CMK (cell line): Measurements from ENCODE around the gene ZNF730.
"Not testable (repeated sequence)": the region's sequence is repeated elsewhere in the genome, so short reads cannot be mapped to it uniquely, and the experiment has no call there.

Experiments used
- DNase-seq: peaks from one replicate; pipeline ENCODE4 v3.0.0-alpha.2; 2010; ENCODE audit warnings: low read depth

ZNF730 gene

DNA sequence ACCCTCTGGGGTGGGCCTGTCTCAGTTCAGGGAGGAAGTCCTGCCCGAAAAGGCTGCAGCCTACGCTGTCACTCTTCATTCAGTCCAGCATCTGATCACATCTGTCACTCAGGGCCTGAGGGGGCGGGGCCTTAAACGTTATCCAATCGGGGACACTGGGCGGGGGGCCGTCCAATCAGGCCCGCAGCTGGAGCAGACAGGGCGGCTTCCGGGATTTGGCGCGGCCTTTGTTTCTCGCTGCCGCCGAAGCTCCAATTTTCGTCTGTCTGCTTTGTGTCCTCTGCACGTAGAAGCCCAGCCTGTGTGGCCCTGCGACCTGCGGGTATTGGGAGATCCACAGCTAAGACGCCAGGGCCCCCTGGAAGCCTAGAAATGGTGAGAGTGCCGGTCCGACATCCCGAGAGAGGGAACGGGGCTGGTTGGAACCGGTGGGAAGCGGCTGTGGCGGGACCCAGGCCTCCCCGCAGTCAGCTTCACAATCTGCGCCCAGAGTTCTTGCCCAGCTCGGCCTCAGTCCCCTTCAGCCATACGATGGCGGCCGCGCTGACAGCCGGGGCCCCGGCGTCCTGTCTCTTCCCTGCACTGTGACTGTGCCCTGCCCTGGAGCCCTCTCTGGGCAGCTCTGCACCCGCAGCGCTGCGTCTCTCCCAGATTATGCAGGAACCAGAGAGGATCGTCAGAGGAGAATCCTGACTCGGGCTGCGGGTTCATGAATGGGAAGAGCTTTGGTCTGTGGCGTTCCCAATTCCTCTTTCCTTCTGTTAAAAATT lies at the start of gene ZNF730:
Gene ZNF730, plus strand, starts transcription at position 224 of the 770 bp plus-strand sequence. Its CDS starts 149 bp downstream, at position 373.
- DNase-seq: no peak

DNA sequence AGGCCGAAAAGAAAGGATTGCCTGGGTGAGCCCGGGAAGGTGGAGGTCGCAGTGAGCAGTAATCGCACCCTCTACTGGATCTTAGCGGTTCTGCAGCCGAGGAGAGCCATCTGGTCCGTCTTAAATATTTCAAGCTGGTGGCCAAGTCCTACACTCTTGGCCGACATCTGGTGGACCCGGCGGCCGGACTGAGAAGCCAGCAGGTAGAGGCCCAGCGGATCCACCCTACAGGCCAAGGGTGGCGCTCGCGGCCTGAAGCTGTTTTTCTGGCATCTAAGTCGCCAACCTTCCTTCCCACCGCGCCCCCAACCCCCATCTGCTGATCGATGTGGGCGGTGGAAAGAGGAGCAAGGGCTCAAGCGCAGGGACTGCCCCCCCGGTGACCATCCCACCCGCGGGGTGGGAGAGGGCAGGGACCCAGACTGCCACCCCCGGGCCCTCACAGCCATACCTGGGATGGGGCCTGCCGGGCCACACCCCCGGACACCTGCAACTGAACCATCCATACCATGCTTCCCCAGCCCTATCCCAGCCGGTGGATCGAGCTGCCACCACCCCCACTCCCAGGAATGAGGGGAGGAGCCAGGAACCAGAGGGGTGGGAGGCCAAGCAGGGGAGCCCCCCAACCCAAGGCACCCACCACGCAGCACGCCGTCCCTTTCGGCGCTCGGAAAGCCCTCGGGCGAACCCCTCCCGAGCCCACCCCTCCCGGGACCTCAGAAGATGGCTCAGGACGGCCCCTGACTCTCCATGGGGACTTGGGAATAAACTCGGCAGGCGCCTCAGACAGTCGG lies 46.3 kb upstream of the ZNF730 start:
- DNase-seq: no peak

DNA sequence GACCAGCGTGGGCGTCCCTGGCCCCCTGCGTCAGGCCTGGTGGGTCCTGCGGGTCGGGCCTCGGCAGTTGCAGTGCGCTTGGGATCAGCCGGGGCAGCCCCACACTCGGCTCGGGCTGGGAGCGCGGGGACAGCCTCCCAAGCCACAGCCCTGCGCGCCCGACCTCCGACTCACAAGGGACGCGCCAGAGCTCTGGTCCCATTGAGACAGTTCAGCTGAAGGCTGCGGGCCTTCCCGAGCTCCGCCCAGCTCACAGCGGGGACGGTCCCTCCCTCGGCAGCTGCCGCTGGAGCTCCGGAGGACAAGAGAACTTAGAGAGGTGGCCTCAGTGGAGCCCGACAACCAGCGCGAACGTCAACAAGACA lies 45.7 kb upstream of the ZNF730 start:
- DNase-seq: no peak

DNA sequence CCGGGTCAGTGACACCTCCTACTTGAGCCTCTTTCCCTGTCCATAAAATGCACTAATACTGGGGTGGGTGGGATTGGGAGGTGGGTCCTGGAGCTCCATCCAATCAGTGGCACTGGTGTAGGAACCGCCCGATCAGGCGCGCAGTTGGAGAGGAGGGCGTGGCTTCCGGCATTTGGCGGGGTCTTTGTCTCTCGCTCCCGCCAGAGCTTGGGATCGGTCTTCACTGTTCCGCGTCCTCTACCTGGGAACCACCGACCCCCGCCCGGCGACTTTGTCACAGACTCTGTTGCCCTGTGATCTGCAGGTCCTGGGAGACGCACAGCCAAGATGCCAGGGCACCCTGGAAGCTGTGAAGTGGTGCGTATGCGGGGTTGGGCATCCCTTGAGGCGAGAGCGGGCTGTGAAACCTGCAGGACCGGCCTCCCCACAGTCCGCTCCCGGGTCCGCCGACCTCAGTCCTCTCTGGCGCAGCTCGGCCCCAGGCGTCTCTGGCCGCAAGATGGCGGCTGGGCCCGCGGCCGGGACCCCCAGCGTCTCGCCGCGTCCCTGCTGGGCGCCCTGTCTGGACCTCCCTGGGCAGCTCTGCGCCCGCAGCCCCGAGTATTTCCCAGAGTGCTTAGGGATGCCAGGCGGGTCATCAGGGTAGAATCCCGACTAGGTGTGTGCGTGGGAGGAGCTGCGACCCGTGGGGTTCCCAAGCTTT lies 41.6 kb upstream of the ZNF730 start:
- DNase-seq: peak; percentile 27

DNA sequence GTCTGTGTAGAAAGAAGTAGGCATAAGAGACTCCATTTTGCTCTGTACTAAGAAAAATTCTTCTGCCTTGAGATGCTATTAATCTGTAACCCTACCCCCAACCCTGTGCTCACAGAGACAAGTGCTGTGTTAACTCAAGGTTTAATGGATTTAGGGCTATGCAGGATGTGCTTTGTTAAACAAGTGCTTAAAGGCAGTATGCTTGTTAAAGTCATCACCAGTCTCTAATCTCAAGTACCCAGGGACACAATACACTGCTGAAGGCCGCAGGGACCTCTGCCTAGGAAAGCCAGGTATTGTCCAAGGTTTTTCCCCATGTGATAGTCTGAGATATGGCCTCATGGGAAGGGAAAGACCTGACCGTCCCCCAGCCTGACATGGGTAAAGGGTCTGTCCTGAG lies 39.0 kb upstream of the ZNF730 start:
- DNase-seq: not testable (repeated sequence)

DNA sequence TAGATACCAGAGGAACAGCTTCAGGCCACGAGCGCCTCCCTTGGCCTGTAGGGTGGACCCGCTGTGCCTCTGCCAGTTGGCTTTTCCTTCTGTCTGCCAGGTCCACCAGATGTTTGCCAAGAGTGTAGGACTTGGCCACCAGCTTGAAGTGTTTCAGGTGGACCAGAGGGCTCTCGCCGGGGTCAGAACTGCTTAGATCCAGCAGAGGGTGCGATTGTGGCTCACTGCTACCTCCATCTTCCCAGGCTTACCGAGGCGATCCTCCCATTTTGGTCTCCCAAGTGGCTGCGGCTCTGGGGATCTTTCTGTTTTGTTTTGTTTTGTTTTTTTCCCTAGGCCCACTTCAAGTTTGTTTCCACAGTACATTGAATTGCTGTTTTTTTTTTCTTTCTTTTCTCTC lies 23.0 kb upstream of the ZNF730 start:
- no peak for DNase-seq

DNA sequence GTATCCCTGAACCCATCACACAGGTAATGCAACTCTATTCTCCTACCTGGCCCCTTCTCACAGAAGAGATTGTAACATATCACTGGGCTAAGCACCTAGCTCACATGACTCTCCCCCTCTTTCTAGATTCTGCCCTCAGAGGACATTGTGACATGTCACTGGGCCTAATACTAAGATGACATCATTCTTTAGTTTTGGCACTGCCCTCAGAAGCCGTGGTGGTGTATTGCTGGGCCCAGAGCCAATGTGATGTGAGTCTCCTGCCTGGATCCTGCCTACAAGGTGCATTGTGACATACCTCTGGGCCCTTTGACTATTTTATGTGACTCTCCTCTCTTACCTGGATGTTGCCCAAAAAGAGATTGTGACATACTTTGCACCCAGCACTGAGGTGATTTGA lies 21.4 kb upstream of the ZNF730 start:
- DNase-seq: no peak

DNA sequence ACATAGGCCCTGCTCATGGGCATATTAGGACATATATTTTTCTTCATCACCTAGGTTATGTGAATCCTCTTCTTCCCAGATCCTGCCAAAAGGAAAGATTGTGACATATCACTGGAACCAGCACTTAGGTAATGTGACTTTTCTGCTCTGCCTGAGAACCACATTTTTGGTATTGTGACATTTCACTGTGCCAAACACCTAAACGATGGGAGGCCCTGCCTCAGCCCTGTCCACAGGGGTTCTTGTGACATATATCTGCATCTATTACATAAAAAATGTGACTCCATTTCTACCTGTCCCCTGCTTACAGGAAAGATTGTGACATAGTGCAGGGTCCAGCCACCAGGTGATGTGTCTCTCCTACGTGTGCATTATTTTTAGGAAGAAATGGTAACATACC lies 18.5 kb upstream of the ZNF730 start:
- DNase-seq: no peak

DNA sequence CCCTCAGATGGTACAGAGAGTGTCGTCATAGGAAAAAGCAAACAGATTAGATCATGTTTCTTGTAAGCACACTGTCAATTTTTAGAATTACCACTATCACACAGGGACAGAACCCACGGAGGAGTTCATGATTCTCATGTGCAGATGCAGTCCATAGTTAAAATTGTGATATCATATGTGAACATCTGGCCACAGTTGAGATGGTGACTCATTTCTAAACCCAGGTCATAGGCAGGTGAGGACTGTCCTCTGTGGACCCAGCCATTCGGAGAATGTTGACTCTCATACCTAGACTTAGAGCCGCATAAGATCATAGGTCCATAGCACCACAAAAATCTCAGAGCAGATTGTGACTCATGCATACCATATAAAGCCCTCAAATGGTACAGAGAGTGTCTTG lies 17.8 kb upstream of the ZNF730 start:
- no peak for DNase-seq

DNA sequence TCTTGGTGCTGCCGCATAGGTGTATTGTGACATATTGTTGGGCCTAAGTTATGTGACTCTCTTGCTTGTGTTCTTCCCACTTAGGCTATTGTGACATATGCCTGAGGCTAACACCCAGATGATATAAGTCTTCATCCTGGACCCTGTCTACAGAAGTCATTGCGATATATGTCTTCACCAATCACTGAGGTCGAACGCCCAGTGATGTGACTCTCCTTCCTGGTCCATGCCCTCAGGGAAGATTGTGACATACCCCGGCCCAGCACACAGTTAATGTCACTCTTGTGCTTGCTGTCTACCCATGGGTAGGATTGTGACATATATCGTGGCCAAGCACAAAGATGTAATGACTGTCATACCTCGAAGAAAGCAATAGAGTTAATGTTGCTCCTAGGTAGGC lies 16.9 kb upstream of the ZNF730 start:
- DNase-seq: no peak

DNA sequence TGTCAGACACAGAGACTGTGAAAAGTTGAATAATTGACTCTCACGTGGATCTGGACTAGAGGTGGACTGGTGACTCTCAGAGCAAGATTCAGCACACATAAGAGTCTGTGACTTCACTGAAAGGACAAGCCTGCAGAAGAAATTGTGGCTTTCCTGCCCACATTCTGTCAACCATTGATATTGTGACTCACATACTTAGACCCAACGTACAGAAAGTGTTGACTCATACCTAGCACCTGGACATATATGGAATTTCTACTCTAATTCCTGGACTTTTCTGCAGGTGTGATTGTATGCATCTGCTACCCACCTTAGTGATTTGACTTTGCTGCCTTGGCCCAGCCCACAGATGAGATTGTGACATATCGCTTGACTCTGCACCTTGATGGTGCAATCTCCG lies 15.6 kb upstream of the ZNF730 start:
- no peak for DNase-seq

DNA sequence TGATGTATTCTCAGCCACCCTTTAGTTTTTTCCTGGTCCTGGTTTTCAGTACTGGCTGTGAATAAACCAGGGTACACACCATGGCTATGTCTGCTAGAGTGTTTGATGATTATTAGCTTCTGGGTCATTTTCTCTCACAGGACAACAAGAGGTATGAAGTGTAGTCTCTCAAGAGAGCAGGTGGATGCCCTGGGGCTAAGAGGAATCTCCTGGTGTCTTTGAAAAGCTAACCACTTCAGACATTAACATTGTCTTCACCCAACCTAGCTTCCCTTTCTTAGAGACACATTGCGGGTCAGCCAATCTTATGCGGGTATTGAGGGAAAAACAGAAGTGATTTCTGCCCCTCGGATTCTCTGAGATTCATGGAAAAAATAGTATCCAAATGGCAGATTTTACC lies 1.6 kb downstream of the ZNF730 start:
- DNase-seq: no peak

DNA sequence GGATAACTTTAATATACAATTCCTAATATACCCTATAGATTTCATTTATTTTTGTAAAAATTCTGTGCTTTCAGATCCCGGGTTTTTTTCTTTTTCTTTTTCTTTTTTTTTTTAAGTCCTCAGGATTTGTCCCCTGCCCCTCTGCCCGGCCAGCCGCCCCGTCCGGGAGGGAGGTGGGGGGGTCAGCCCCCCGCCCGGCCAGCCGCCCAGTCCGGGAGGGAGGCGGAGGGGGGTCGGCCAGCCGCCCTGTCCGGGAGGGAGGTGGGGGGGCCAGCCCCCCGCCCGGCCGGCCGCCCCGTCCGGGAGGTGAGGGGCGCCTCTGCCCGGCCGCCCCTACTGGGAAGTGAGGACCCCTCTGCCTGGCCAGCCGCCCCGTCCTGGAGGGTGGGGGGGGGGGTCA lies 17.4 kb downstream of the ZNF730 start:
- DNase-seq: not testable (repeated sequence)

DNA sequence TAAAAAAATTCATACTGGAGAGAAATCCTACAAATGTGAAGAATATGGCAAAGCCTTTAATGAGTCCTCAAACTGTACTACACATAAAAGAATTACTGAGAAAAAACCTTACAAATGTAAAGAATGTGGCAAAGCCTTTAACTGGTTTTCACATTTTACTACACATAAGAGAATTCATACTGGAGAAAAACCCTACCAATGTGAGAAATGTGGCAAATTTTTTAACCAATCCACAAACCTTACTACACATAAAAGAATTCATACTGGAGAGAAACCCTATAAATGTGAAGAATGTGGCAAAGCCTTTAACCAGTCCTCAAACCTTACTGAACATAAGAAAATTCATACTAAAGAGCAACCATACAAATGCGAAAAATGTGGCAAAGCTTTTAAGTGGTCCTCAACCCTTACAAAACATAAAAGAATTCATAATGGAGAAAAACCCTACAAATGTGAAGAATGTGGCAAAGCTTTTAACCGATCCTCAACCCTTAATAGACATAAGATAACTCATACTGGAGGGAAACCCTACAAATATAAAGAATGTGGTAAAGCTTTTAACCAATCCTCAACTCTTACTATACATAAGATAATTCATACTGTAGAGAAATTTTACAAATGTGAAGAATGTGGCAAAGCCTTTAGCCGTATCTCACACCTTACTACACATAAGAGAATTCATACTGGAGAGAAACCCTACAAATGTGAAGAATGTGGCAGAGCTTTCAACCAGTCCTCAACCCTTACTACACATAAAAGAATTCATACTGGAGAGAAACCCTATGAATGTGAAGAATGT lies 29.0 kb downstream of the ZNF730 start:
- no peak for DNase-seq

DNA sequence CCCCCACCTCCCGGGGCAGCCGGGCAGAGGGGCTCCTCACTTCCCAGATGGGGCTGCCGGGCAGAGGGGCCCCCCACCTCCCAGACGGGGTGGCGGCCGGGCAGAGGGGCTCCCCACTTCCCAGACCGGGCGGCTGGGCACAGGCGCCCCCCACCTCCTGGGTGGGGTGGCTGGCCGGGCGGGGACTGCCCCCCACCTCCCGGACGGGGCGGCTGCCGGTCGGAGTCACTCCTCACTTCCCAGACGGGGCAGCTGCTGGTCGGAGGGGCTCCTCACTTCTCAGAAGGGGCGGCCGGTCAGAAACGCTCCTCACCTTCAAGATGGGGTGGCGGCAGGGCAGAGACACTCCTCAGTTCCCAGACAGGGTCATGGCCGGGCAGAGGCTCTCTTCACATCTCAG lies 43.9 kb downstream of the ZNF730 start:
- no peak for DNase-seq

DNA sequence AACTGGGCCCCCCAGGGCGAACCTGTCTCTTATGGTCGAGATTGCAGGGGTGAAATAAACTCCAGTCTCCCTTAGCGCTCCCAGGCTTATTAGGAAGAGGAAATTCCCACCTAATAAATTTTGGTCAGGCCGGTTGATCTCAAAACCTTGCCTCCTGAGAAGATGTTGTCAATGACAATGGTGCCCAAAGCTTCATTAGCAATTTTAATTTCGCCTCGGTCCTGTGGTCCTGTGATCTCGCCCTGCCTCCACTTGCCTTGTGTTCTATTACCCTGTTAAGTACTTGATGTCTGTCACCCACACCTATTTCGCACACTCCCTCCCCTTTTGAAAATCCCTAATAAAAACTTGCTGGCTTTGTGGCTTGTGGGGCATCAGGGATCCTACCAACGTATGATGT lies 51.5 kb downstream of the ZNF730 start:
- DNase-seq: not testable (repeated sequence)

DNA sequence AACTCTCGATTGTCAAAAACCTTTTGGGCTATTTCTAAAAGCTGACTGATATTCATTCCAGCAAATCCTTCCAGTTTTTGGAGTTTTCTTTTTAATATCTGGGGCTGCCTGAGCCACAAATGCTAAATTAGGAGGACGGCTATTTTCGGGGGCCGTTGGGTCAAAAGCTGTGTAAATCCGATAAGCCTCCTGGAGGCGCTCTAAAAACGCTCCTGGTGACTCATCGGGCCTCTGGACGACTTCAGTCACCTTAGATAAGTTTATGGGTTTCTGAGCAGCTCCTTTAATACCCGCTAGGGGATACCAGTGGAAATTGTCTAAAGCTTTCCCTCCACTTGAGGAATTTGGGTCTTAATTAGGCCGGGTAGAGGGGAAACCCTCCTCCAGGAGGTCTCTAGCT lies 66.4 kb downstream of the ZNF730 start:
- no peak for DNase-seq

DNA sequence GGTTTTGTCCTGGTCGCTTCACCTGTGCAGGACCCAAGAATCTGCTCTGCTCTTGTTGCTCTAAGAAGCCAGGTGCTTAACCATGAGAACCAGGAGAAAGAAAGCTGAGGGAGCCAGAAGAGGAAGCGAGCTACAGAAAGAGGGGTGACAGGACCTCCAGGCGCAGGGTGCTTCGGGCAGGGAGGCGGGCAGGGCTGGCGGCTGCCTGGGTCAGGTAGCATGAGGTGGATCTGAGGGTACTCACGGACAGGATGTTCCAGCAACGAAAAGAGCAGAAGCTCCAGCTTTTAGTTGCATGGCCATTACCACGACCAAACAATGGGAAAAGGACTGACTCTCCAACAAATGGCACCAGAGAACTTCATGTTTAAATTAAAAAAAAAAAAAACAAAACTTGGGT lies 73.5 kb downstream of the ZNF730 start:
- DNase-seq: no peak
